Measurements from ENCODE around the gene MEGF11.

MEGF11 gene

DNA sequence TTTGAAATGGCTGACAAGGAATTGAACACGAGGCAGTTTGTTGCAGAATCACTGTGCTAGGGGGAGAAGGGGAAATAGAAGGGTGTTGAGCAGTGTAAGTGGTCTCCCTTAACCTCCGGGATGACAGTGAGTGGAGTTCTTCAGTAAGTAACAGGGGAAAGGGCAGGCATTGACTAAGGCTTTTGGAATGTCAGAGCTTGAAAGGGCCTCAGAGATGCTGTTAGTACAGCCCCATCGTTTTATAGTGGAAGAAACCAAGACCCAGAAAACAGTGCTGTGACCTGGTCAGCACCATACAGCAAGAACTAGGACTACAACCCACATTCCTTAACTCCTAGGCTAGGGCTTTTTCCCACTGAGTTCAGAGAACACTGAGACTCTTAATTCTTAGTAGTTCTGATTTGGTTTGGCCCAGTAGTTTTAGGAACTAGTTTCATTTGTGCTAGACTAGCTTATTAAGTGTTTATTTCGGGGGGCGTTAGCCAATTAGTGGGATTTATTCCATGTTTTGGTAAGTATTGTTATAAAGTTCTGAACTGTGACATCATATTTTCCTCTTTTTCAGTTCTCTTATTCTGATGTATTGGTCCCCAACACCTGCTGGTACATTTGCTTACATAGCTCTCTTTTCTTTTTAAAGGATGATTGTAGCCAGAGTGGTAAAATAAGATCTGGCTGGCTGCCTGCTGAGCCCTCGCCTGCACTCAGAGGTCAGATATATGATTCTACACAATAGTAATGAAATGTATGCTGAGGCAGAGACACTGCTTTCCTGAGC lies 350.1 kb downstream of the MEGF11 start:
- TF ChIP-seq GABPA (IDR thresholded peaks at IDR 0.05; ENCODE audit: low read depth) = no peak
- TF ChIP-seq, protein P1, sequence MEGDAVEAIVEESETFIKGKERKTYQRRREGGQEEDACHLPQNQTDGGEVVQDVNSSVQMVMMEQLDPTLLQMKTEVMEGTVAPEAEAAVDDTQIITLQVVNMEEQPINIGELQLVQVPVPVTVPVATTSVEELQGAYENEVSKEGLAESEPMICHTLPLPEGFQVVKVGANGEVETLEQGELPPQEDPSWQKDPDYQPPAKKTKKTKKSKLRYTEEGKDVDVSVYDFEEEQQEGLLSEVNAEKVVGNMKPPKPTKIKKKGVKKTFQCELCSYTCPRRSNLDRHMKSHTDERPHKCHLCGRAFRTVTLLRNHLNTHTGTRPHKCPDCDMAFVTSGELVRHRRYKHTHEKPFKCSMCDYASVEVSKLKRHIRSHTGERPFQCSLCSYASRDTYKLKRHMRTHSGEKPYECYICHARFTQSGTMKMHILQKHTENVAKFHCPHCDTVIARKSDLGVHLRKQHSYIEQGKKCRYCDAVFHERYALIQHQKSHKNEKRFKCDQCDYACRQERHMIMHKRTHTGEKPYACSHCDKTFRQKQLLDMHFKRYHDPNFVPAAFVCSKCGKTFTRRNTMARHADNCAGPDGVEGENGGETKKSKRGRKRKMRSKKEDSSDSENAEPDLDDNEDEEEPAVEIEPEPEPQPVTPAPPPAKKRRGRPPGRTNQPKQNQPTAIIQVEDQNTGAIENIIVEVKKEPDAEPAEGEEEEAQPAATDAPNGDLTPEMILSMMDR (IDR thresholded peaks at IDR 0.05; ENCODE audit: insufficient read depth, low read length) = no peak
- TF ChIP-seq, protein P2, sequence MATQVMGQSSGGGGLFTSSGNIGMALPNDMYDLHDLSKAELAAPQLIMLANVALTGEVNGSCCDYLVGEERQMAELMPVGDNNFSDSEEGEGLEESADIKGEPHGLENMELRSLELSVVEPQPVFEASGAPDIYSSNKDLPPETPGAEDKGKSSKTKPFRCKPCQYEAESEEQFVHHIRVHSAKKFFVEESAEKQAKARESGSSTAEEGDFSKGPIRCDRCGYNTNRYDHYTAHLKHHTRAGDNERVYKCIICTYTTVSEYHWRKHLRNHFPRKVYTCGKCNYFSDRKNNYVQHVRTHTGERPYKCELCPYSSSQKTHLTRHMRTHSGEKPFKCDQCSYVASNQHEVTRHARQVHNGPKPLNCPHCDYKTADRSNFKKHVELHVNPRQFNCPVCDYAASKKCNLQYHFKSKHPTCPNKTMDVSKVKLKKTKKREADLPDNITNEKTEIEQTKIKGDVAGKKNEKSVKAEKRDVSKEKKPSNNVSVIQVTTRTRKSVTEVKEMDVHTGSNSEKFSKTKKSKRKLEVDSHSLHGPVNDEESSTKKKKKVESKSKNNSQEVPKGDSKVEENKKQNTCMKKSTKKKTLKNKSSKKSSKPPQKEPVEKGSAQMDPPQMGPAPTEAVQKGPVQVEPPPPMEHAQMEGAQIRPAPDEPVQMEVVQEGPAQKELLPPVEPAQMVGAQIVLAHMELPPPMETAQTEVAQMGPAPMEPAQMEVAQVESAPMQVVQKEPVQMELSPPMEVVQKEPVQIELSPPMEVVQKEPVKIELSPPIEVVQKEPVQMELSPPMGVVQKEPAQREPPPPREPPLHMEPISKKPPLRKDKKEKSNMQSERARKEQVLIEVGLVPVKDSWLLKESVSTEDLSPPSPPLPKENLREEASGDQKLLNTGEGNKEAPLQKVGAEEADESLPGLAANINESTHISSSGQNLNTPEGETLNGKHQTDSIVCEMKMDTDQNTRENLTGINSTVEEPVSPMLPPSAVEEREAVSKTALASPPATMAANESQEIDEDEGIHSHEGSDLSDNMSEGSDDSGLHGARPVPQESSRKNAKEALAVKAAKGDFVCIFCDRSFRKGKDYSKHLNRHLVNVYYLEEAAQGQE (IDR thresholded peaks at IDR 0.05; ENCODE audit: insufficient replicate concordance, low read depth) = no peak
- no peak for TF ChIP-seq POLR2AphosphoS5 (IDR thresholded peaks at IDR 0.05; ENCODE audit: low read depth)
- no peak for TF ChIP-seq SPI1 (IDR thresholded peaks at IDR 0.05; ENCODE audit: borderline replicate concordance, low read depth)
- H3K27me3 ChIP-seq (ENCODE audit: insufficient read depth, poor library complexity, severe bottlenecking) = no peaks in the 10 kb centered on the region
- H3K4me3 ChIP-seq (replicated peaks; ENCODE audit: insufficient read depth, low read length) = no peak overlapping the region
- no peak overlapping the region for H3K27ac ChIP-seq (replicated peaks)
- DNase-seq (ENCODE audit: low read depth in 1 of 2, low spot score in 1 of 2) = no peak

DNA sequence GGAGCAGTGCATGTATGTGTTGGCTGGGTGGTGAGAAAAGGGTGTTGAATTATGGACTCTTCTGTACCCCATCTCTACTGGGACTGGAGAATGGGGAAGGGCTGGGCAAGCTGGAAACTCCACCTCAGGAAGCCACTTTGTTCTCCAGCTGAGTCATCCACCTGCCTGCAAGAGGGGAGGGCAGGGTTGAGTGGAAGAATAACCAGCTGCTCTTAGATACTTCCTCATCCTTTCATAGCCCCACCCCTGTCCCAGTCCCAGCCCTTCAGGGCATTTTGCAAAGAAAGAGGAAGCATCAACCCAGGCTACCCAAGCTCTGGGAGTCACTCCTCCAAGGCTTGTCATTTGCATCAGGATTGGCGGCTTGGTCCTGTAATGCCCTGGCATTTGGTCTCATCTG lies 351.2 kb downstream of the MEGF11 start:
- Histone ChIP-seq H3K4me3 (replicated peaks; ENCODE audit: insufficient read depth, low read length) (no peak overlapping the region), H3K27ac (replicated peaks) (no peak overlapping the region), H3K27me3 (ENCODE audit: insufficient read depth, poor library complexity, severe bottlenecking) (no peaks in the 10 kb centered on the region)
- peak; percentile 58; the same call in 1 of the 2 replicates for TF ChIP-seq SPI1 (IDR thresholded peaks at IDR 0.05; ENCODE audit: borderline replicate concordance, low read depth)
- no peak for TF ChIP-seq GABPA (IDR thresholded peaks at IDR 0.05; ENCODE audit: low read depth)
- TF ChIP-seq POLR2AphosphoS5 (IDR thresholded peaks at IDR 0.05; ENCODE audit: low read depth) = peak; percentile 47; the same call in 1 of the 2 replicates
- peak; percentile 84 to 96 for DNase-seq (ENCODE audit: low read depth in 1 of 2, low spot score in 1 of 2)

DNA sequence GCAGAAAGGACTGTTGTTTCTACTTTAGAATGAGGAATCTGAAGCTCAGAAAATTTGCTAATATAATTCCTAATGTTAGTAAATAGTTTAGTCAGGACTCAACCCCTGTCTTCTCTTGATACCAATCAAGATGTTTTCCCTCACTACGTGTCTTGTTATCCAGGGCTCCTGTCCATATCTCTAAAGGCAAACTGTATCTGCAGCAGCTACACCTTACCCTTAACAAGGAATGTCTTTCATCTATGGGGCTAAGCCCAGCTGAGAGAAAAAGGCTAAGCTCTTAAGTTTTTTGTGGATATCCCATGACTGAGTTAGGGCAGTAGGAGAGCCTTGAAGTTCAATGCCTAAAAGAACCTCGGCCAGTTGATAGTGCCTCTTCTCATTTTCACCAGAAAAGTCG lies 351.7 kb downstream of the MEGF11 start:
- no peak for DNase-seq (ENCODE audit: low read depth in 1 of 2, low spot score in 1 of 2)
- H3K4me3 ChIP-seq (replicated peaks; ENCODE audit: insufficient read depth, low read length) = no peak overlapping the region
- TF ChIP-seq POLR2AphosphoS5 (IDR thresholded peaks at IDR 0.05; ENCODE audit: low read depth) (no peak), SPI1 (IDR thresholded peaks at IDR 0.05; ENCODE audit: borderline replicate concordance, low read depth) (no peak), GABPA (IDR thresholded peaks at IDR 0.05; ENCODE audit: low read depth) (no peak)
- TF ChIP-seq, protein P2 (IDR thresholded peaks at IDR 0.05; ENCODE audit: insufficient replicate concordance, low read depth) = no peak
- TF ChIP-seq, protein P1 (IDR thresholded peaks at IDR 0.05; ENCODE audit: insufficient read depth, low read length) = no peak
- peak overlapping the region; percentile 1; the same call in 1 of the 2 replicates for H3K27ac ChIP-seq (replicated peaks)
- no peaks in the 10 kb centered on the region for H3K27me3 ChIP-seq (ENCODE audit: insufficient read depth, poor library complexity, severe bottlenecking)

DNA sequence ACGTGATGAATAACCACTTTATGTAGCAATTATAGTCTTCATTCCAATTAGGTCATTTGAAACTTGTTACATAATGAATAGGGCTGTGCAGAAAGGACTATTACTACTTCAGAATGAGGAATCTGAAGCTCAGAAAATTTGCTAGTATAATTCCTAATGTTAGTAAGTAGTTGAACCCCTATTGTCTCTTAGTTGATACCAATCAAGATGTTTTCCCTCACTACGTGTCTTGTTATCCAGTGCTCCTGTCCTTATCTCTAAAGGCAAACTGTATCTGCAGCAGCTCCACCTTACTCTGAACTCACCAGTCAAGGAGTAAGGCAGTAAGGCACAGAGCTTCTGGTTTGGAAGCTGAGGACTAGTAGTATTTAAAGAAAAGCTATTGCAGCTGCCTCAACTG lies 352.2 kb downstream of the MEGF11 start:
- DNase-seq (ENCODE audit: low read depth in 1 of 2, low spot score in 1 of 2) = no peak
- H3K27me3 ChIP-seq (ENCODE audit: insufficient read depth, poor library complexity, severe bottlenecking) = no peaks in the 10 kb centered on the region
- peak overlapping the region; percentile 1 for H3K27ac ChIP-seq (replicated peaks)
- TF ChIP-seq GABPA (IDR thresholded peaks at IDR 0.05; ENCODE audit: low read depth) = no peak
- no peak for TF ChIP-seq POLR2AphosphoS5 (IDR thresholded peaks at IDR 0.05; ENCODE audit: low read depth)
- no peak for TF ChIP-seq SPI1 (IDR thresholded peaks at IDR 0.05; ENCODE audit: borderline replicate concordance, low read depth)
- TF ChIP-seq, protein P2 (IDR thresholded peaks at IDR 0.05; ENCODE audit: insufficient replicate concordance, low read depth) = no peak
- TF ChIP-seq, protein P1 (IDR thresholded peaks at IDR 0.05; ENCODE audit: insufficient read depth, low read length) = no peak
- H3K4me3 ChIP-seq (replicated peaks; ENCODE audit: insufficient read depth, low read length) = no peak overlapping the region
